Mesenteric fat pad (tissue), 1 donor: ENCODE data around the gene UGT1A8. TPM values are rescaled to one million over a fixed set of nuclear protein-coding genes. Genes with fewer than 3 reads are reported as not detected.

Source experiments
- DNase-seq: peaks from one replicate; pipeline ENCODE4 v3.0.0-alpha.2; 2020; ENCODE audit warnings: low spot score
- total RNA-seq: library from RNA; stranded (reverse); fragmentation: NEBNext Ultra II Directional; extraction: Animal tissue kit (Norgen Biotek cat#: 25700); gene quantifications from one replicate; pipeline ENCODE4 v1.2.1, GENCODE V29; 2021
- donor health status: DM: yes; HTN: yes; CAD: no.

Gene UGT1A8
- total RNA-seq, 1 donor from 2014 or later, result not detected

DNA sequence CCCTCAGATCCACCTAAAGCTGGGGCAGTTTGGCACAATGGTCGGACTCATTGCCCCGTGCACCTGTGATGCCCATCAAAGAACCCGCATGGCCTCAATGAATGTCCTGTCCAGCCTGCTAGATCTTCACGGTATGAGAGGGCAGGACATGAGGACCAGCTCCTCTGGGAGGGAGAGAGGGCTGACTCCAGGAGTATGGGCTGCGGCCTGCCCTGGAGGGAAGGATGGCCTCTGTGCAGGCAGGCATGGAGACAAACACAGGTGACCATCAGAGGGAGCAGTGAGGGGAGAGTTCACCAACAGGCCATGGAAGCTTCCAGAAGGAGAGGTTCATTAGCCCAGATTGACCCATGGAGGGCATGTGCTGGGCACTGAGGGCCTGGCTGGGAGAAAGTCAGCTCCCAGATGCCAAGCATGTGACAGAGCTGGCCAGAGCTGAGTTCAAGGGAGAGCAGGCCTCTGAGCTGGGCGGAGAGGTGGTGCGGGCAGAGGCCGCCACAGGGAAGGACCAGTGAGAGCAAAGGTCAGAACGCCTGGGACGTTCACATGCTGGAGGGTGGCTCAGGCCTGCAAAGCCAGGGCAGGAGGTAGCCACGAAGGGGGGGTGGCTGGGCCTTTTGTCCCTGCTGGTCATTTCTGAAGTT is 200.7 kb downstream of the UGT1A8 start:
- DNase-seq, result peak; percentile 84

DNA sequence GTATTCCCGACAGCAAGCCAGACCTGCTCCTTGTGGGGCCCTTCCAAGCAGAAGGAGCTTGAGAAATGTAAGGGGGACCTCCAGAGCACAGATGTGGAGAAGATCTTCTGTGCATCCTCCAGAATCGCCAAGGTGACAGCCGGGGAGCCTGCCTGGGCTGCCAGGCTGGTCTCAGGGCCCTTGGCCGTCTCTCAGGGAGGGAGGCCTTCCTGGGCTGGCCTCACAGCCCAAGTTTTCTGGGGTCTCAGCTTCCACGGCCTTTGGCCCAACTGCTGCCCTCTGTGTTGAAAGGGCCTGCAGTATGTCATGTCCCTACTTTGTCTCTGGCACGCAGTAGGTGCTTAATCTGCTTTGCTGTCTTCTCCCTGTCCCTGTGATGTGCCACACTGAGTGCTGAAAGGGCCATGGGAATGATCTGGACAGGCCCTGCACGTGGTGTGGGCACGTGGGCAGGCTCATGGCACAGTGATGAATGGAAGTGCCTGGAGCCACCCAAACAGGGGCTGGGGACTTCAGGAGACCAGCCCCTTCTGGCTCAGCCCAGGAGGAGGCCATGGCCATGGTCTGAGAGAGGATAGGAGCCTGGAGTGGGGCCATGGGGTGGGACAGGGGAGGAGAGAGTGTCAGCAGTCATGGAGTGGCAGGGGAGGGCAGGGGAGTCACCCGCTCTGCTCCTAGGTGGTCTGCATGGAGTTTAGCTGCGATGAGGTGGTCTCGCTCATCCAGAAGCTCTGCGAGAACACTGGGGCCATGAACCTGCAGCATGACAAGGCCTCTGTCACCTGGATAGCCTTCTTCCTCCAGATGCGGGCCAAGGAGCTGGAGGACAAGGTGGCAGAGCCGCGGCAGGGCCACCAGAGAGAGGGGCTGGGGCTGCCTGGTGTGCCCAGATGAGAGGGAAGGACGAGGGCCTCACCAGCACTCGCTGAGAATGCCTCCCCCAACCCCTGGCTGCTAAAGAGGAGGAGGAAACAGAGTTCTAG is 201.5 kb downstream of the UGT1A8 start:
- peak; percentile 57 for DNase-seq

DNA sequence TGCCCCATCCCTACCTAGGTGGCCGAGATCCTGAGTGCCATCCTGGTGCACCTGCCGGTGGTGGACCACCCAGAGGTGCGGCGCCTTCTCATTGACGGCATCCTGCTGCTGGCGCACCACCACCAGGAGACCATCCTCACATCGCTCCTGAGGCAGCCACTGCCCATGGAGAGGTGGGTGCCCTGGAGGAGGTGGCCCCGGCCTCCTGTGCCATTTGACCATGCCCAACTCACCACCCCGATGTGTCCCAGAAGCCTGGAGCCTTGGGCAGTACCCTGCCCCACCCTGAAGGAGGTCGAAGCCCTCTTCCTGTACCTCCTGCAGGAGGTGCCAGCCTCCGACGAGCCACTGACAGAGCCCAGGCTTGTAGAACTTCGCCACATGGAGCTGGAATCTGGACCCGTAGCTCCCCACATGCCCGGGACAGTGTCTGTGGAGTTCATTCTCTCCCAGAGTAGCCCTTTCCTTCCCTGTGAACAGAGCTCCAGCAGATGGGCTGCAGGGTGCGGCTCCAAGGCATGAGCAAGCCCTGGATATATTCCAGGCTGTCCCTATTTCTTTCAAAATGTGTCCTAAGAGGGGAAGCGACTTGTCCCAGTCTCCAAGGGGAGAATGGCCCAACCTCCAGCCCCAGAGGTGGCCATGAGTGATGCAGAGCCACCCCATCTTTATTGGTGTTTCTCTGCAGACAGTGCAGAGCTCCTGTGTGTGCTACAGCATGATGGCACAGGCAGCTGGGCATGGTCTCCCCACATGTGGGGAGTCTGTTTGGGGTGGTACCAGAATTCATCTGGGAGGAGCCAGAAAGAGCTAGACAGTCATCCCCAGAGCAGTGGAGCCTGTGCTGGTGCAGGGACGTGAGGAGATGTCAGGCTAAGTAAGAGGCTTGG is 202.7 kb downstream of the UGT1A8 start:
- peak; percentile 82 for DNase-seq

DNA sequence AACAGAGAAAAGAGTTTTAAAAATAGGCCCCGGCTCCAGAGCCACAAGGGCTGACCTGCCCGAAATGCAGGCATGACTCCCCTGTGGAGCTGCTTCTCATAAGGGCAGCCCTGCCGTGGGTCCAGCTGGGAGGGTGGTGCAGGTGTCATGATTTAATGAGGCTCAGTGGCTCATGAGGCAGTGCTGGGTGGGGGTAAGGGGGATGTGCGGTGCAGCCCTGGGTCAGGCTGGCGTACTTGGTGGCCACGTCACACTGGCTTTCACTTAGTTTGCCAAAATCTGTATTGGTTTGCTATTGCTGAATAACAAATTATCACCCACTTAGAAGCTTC is 203.3 kb downstream of the UGT1A8 start:
- DNase-seq, result peak; percentile 47

DNA sequence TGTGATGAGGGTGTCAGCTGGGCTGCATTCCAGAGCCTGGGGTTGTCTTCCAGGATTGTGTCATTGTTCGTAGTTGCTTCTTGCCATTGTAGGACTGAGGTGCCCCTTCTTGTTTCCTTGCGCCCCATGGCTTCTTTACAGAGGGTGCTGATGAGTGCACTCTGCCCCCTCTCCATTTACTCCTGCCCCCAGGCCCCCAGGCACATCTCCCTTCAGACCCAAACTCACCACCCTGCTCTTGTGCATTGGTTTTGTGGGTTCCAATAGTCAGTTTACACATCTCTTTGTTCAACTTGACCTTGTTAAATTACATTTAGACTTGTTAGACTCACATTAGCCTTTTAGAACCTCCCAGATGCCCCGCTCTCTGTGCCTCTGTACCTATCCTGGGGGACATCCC is 203.8 kb downstream of the UGT1A8 start:
- DNase-seq, result no peak

DNA sequence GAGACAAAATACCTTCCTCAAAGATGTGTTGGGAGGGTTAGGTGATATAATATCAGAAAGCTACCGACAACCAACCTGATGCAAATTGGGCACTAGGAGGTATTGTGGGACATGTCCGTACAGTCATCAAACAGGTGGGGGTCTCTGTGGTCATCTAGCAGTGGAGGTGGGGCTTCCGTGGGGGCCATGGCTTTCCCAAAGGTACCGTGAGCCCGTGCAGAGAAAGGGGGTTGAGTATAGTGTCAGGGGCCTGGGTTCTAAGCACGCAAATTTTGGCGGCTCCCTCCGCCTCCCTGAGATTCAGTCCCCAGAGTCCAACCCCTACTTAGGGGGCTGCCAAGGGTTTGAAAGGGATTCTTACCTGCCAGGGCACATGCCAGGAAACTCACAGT is 204.3 kb downstream of the UGT1A8 start:
- peak; percentile 71 for DNase-seq

DNA sequence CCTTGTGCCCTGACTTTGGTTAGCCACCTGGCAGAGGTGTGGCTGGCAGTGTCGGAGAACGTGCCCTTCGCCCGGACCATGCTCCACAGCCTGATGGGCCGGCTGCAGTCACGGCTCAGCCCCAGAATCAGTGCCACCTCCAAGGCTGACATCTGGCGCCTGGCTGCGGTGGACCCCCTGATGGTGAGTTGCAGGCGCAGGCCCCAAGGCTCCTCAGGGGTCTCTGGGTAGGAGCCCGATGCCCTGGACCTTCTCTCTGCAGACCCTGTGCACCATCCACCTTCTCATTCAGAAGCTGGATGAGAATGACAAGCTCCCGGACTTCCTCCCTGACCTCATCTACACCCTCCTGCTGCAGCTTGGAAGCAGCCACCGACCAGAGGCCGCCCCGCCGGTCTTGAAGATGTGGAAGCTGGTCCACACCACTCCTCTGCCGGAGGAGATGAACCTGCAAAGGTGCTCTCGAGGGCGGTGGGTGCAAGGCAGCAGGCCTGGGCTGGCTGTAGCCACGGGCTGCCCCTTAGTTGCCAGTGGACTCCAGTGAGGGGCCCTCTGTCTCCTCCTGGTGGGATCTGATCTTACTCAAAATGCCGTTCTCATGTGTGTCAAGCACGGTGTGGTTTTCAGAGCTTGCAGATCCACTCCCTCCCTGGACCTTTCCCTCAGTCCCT is 204.8 kb downstream of the UGT1A8 start:
- DNase-seq, result peak; percentile 85

Other genes starting within 250 kb of the UGT1A8 start
- 39.0 TPM for gene USP40, start 50.9 kb upstream of the UGT1A8 start, total RNA-seq
- gene UGT1A10, start 18.8 kb downstream of the UGT1A8 start, total RNA-seq, result not detected
- not detected for gene UGT1A9, start 54.3 kb downstream of the UGT1A8 start, total RNA-seq
- 0.80 TPM for gene UGT1A7, start 64.3 kb downstream of the UGT1A8 start, total RNA-seq
- gene UGT1A6, start 75.3 kb downstream of the UGT1A8 start, total RNA-seq, result not detected
- gene UGT1A5, start 95.3 kb downstream of the UGT1A8 start, total RNA-seq, result not detected
- gene UGT1A4, start 101.1 kb downstream of the UGT1A8 start, total RNA-seq, result not detected
- not detected for gene UGT1A3, start 111.4 kb downstream of the UGT1A8 start, total RNA-seq
- 0.32 TPM for gene UGT1A1, start 142.6 kb downstream of the UGT1A8 start, total RNA-seq
- gene MROH2A, start 160.7 kb downstream of the UGT1A8 start, total RNA-seq, result not detected
- gene HJURP, start 236.9 kb downstream of the UGT1A8 start, total RNA-seq, result 0.55 TPM